ENCODE data around the gene KCNRG. TPM values are rescaled to one million over a fixed set of nuclear protein-coding genes. Genes with fewer than 3 reads are reported as not detected.
"Not testable (repeated sequence)": the region's sequence is repeated elsewhere in the genome, so short reads cannot be mapped to it uniquely, and the experiment has no call there.

The KCNRG gene
- total RNA-seq, 2 donors from 2014 or later: 0.54 to 2.0 TPM

DNA sequence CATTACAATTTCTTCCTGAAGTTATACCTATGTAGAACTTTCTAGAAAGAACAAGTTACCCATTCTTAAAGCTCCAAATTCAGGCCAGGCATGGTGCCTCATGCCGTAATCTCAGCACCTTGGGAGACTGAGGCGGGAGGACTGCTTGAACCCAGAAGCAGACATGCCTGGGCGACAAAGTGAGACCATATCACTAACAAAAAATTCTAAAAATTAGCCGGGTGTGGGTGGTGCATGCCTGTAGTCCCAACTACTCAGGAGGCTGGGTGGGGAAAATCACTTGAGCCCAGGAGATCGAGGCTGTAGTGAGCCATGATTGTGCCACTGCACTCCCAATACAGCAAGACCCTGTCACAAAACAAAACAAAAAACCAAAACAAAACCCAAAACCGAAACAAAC is 23.0 kb downstream of the KCNRG start:
- peaks cover 8 to 10% of the 10 kb centered on the region in 2 donors for H3K4me1 ChIP-seq (ENCODE audit: control insufficient read depth in 1 of 2, low read depth in 2 of 2)
- no peak for TF ChIP-seq CTCF (IDR thresholded peaks at IDR 0.05)
- ATAC-seq (ENCODE audit: insufficient number of reproducible peaks, low FRiP score, low read depth): no peak
- no peak for DNase-seq (ENCODE audit: low spot score)
- H3K4me3 ChIP-seq: no peak overlapping the region
- H3K27ac ChIP-seq: no peak overlapping the region
- H3K27me3 ChIP-seq (replicated peaks; ENCODE audit: insufficient read depth): no peaks in the 10 kb centered on the region
- peaks cover 3% of the 10 kb centered on the region for H3K36me3 ChIP-seq
- H3K9me3 ChIP-seq: no peaks in the 10 kb centered on the region

- Histone ChIP-seq H3K9me3 (no peaks in the 10 kb centered on the region), H3K36me3 (no peaks in the 10 kb centered on the region), H3K4me3 (no peak overlapping the region), H3K4me1 (ENCODE audit: control insufficient read depth in 1 of 2, low read depth in 2 of 2) (peaks cover 5 to 12% of the 10 kb centered on the region in 2 donors), H3K27ac (no peak overlapping the region), H3K27me3 (replicated peaks; ENCODE audit: insufficient read depth) (no peaks in the 10 kb centered on the region)
- DNase-seq (ENCODE audit: low spot score) (no peak), ATAC-seq (ENCODE audit: insufficient number of reproducible peaks, low FRiP score, low read depth) (no peak)
- TF ChIP-seq CTCF (IDR thresholded peaks at IDR 0.05): no peak
Observed at GRCh38 chr13:50052478-50052877, 37.2 kb downstream of the KCNRG start.

- no peak for TF ChIP-seq CTCF (IDR thresholded peaks at IDR 0.05)
Observed at GRCh38 chr13:50053844-50054243, 38.6 kb downstream of the KCNRG start.

DNA sequence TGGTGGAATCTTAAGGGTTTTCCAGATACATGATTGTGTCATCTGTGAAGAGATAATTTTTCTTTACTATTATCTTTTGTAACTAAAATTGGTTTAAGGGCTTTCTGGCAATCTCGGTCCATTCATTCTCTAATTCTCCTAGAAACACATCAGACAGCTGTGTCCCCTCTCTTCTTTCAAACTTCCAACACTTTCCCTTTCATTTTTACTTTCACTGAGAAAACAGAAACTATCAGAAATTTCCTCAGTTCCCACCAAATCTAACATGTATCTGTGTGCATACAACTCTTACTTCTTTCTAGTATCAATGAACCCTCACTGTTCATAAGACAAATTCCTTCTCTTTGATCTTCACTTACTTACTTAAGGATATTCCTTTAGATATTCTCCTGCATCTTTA is 40.2 kb downstream of the KCNRG start:
- Histone ChIP-seq H3K27me3 (replicated peaks; ENCODE audit: insufficient read depth) (no peaks in the 10 kb centered on the region), H3K27ac (no peak overlapping the region), H3K9me3 (no peaks in the 10 kb centered on the region), H3K4me3 (no peak overlapping the region), H3K36me3 (no peaks in the 10 kb centered on the region), H3K4me1 (ENCODE audit: control insufficient read depth in 1 of 2, low read depth in 2 of 2) (peaks cover 5 to 12% of the 10 kb centered on the region in 2 donors)
- TF ChIP-seq CTCF (IDR thresholded peaks at IDR 0.05): no peak
- DNase-seq (ENCODE audit: low spot score) (no peak), ATAC-seq (ENCODE audit: insufficient number of reproducible peaks, low FRiP score, low read depth) (no peak)

More at GRCh38 chr13:50053844-50054243, 38.6 kb downstream of the KCNRG start:
- no peaks in the 10 kb centered on the region for H3K36me3 ChIP-seq
- no peak overlapping the region for H3K27ac ChIP-seq
- no peaks in the 10 kb centered on the region for H3K9me3 ChIP-seq
- H3K4me1 ChIP-seq (ENCODE audit: control insufficient read depth in 1 of 2, low read depth in 2 of 2): peaks cover 5 to 12% of the 10 kb centered on the region in 2 donors
- H3K4me3 ChIP-seq: no peak overlapping the region
- no peak for DNase-seq (ENCODE audit: low spot score)
- no peak for ATAC-seq (ENCODE audit: insufficient number of reproducible peaks, low FRiP score, low read depth)
- no peaks in the 10 kb centered on the region for H3K27me3 ChIP-seq (replicated peaks; ENCODE audit: insufficient read depth)

- TF ChIP-seq CTCF (IDR thresholded peaks at IDR 0.05): no peak
- Histone ChIP-seq H3K27ac (no peak overlapping the region), H3K4me3 (no peak overlapping the region), H3K36me3 (no peaks in the 10 kb centered on the region), H3K9me3 (no peaks in the 10 kb centered on the region), H3K27me3 (replicated peaks; ENCODE audit: insufficient read depth) (no peaks in the 10 kb centered on the region), H3K4me1 (ENCODE audit: control insufficient read depth in 1 of 2, low read depth in 2 of 2) (peaks cover 0 to 2% of the 10 kb centered on the region in 2 donors)
- no peak for DNase-seq (ENCODE audit: low spot score)
- ATAC-seq (ENCODE audit: insufficient number of reproducible peaks, low FRiP score, low read depth): no peak
Observed at GRCh38 chr13:50060718-50061117, 45.5 kb downstream of the KCNRG start.

DNA sequence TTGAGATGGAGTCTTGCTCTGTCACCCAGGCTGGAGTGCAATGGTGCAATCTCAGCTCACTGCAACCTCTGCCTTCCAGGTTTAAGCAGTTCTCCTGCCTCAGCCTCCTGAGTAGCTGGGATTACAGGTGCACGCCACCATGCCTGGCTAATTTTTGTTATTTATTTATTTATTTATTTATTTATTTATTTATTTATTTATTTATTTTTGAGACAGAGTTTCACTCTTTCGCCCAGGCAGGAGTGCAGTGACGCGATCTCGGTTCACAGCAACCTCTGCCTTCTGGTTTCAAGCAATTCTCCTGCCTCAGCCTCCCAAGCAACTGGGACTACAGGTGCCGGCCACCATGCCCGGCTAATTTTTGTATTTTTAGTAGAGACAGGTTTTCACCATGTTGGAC is 47.1 kb downstream of the KCNRG start:
- H3K4me1 ChIP-seq (ENCODE audit: control insufficient read depth in 1 of 2, low read depth in 2 of 2): peaks cover 0 to 12% of the 10 kb centered on the region in 2 donors
- H3K27me3 ChIP-seq (replicated peaks; ENCODE audit: insufficient read depth); DNase-seq (ENCODE audit: low spot score); ATAC-seq (ENCODE audit: insufficient number of reproducible peaks, low FRiP score, low read depth); H3K4me3 ChIP-seq; H3K36me3 ChIP-seq; H3K27ac ChIP-seq; H3K9me3 ChIP-seq: not testable (repeated sequence)

All from thoracic aorta (tissue), 2 donors.